HG03575 (cell line): ENCODE measurements around the gene QSOX1.

Experiments used
- ATAC-seq: cut with Tn5 transposase; IDR thresholded peaks from one replicate; pipeline ENCODE4 v1.9.1; 2021; ENCODE audit not compliant: unreplicated experiment, insufficient number of reproducible peaks, low FRiP score; ENCODE audit errors: extremely low read depth

The QSOX1 gene

DNA sequence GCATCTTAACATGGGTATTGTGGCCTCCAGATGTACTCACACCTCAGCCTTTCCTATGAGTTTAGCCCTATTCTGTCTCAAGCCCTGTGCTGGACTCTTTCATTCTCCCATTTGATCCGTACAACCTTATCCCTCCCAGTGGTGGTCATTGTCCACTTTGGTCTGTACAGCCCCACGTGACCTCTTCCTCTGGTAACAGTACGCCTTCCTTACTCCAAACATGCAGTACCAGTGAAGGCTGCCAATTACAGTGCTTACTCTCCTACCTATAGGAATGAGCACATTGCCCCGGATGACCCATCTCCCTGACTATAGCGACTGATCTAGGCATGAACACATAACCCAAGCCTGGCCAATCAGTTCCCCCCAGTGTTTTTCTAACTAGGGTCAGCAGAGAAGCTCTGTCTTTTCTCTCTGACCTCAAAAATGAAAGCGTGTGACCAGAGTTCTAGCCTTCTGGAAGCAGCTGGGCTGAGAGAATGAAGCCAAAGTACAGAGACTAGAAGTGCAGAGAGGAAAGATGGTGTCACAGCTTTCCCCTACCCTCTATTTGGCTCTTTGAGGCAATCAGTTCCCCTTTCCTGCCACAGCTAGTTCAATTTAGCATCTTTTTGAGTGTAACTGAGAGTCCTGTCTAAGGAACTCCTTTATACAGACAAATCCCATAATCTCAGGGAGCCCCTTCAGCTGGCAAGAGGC, 9.9 kb upstream of the QSOX1 start:
- ATAC-seq, result no peak

- ATAC-seq, result no peak
Observed at GRCh38 chr1:180145446-180145845, 9.2 kb upstream of the QSOX1 start.

- ATAC-seq, result no peak
Observed at GRCh38 chr1:180150982-180151381, 3.7 kb upstream of the QSOX1 start.

GRCh38 chr1:180151508-180151907, 3.2 kb upstream of the QSOX1 start:
- no peak for ATAC-seq

DNA sequence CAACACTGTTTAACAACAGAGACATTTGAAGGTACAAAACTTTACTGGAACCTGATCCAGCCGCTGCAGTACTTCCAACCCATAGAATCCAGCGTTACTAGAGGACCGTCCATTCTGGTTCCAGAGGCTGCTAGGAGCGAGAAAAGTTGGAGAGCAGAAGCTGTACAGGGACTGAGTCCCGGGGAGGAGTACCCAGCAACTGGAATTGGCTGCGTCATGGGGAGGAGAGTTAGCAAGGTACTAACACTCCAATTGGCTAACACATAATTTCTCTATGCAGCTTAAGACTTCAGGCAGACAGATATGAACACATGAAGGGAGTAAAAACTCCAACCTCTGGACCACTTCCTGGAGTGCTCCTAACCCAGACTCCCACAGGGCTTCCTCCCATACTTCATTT, 2.1 kb upstream of the QSOX1 start:
- no peak for ATAC-seq

DNA sequence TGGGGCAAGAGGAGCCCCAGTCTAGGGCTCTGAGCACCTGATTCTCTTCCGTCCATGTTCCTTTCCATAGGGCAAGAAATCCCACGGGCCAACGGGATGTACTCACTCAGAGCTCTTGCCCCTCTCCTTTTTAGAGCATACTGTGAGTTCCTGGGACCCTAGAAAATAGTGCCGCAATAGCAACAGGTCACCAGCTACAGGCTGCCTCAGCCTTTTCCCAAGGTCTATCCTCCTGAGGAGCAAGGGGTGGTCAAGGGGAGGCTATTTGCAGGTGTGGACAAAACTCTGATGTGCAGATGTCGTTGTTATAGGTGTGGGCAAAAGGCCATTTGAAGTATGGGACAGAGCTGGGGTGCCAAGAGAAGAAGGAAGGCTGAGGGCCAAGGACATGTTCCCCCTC, 1.6 kb upstream of the QSOX1 start:
- ATAC-seq, result no peak

- no peak for ATAC-seq
Observed at GRCh38 chr1:180154003-180154324, 705 bp upstream of the QSOX1 start.

- ATAC-seq, result no peak
Observed at GRCh38 chr1:180155182-180155682, 563 bp downstream of the QSOX1 start.

GRCh38 chr1:180156201-180156600, 1.5 kb downstream of the QSOX1 start:
- ATAC-seq, result no peak

- ATAC-seq, result no peak
Observed at GRCh38 chr1:180156631-180157091, 2.0 kb downstream of the QSOX1 start.

DNA sequence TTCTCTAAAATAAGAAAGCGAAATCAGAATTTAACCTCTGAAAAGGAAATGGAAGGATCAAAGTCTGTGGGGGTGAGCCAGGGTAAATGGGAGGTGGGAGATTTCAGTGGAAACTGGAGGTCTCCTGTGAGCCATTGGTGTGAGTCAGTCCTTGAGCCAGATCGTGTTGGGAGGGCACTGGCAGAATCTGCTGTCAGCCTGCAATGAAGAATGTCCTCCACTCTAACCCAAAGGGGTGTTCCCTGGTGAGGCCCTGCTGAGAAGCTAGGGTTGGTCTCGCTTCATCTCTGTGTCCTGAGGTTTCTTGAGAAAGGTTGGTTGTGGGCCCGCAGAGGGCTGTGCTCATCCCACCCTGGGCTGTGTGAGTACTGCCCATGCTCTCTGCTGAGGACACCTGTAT, 2.4 kb downstream of the QSOX1 start:
- no peak for ATAC-seq

- ATAC-seq, result no peak
Observed at GRCh38 chr1:180157576-180158057, 2.9 kb downstream of the QSOX1 start.

DNA sequence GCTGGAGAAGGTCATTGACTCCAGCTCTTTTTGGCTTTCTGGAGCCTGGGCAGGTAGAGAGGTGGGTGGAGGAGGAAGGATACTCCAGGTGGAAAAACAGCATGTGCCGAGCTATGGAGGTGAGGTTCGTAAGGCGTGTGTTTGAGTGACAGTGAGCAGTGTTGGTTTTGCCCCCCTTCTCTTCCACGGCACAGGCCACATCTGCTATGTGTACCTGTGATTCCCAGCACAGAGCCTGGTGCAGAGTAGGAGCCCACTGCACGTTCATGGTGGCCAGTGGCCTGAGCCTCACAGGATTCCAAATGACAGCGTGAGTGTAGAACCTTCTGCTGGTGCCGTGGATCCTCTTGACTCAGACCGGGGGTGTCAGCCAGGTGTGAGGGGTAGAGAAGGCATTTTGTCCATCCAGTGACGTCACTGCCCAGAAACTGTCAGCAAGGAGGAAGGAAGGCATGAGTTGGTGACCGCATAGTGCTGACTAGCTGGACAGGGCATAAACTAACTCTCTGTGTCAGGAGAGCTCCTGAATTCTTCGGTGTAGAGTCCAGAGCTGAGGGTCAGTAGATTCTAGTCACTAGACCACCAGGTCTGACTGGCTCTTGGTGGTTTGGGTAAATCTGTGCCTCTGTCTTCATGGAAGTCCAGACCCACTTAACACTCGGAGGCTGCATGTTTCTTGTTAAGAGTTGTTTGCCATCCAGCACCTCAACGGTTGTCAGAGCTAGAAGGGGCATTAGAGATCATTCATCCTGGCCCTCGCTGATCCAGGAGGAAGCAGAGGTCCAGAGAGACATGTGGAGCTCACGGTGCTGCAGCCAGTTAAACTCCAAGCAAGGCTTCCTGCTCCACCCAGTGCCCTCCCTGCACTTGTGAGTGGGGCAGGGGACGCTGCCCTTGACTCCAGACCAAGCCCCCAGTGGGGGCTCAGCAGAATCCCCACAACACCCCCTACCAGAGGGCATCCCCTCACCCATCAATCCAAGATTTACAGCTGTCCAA, 3.8 kb downstream of the QSOX1 start:
- ATAC-seq, result no peak

DNA sequence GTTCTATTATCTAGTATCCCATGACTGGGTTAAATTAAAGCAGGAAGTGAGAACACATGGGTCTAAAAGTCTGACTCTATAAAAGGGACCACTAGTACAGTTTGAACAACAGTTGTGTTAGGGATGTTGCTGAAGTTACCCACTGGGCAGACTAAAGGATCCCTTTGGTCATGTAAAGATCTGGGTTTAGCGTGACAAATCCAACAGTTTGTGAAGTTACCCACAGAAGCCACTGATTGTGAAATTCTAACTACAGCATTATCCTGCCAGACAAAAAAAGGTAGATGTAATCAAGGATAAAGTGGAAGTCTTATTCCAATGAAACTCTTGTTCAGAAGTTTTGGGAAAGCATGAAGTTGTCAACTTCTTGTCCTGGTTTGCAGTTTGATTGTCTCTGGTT, 5.7 kb downstream of the QSOX1 start:
- no peak for ATAC-seq

GRCh38 chr1:180163041-180163440, 8.4 kb downstream of the QSOX1 start:
- no peak for ATAC-seq

DNA sequence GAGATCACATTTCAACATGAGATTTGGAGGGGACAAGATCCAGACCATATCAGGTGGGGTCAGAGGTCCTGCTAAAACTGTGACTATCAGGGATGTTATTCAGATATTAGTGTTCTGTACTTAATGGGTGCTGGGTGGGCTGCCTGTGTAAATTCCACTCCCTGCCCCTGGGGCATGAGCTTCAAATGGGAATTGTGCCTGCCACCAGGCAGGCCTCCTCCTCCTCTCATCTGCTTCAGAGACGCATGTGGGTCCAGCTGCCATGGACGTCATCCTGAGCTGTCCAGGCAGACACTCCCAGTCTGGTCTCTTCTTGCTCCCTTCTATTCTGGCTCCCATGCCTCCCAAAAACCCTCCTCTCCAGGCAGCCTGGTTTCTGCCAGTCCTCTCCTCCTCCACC, 10.4 kb downstream of the QSOX1 start:
- ATAC-seq, result no peak

DNA sequence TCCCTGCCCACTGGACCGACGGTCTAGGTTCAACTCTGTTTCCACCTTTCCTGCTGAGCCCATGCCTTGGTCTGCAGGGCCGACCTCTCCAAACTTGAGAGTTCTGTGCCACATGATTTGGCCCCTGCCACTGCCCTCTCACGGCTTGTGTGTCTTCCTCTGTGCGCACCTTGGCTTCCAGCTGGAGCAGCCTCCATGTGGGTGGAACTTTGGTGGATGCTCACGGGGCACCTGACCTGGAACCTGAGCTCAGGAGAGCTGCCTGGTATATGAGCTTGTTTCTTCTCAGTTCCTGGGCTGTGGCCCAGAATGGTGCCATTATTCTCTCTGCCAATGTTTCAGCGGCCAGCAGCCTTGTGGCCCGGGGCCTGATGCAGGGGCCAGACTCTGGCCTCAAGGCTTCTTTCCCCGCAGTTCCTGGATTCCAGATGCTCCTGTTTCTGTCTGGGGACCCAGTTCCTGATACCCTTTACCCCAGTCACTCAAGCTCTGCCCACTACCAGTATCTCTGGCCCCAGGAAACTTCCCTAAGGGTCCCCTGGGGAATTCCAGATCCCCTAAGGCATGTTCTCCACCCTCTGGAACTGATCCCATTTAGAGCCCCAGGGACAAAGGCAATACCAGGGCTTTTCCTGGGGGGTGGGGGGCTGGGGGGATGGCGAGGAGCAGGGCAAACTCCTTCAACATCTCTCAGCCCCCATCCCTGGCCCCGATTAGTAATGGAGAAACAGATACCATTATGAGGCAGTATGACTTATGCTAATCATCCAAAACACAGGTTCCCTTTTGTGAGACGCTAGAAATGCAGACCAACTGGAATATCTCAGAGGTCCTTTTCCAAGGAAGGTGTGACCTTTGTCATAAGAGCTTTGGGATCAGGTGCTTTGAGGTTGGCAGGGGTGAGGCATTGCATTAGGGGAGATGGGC, 11.1 kb downstream of the QSOX1 start:
- no peak for ATAC-seq

DNA sequence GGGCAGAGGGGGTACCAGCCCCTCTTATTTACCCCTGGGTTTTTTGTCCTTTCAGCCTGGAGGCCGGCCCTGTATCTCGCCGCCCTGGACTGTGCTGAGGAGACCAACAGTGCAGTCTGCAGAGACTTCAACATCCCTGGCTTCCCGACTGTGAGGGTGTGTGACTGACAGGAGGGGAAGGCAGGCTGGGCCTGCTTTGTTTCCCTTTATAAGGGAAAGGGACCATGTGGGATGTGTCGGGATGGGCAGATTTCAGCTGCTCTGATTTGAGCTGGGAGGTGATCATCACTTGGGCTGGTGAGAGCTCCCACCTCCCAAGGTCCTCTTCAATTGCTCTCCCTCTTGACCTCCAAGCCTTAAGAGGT, 11.7 kb downstream of the QSOX1 start:
- no peak for ATAC-seq
